GM10847 (cell line): ENCODE results near the gene TICAM2.

Source experiments
- POLR2A ChIP-seq: IDR thresholded peaks from 2 replicates; pipeline ENCODE4 v1.6.1; 2011; ENCODE audit not compliant: insufficient read length; ENCODE audit errors: extremely low read depth

The TICAM2 gene

DNA sequence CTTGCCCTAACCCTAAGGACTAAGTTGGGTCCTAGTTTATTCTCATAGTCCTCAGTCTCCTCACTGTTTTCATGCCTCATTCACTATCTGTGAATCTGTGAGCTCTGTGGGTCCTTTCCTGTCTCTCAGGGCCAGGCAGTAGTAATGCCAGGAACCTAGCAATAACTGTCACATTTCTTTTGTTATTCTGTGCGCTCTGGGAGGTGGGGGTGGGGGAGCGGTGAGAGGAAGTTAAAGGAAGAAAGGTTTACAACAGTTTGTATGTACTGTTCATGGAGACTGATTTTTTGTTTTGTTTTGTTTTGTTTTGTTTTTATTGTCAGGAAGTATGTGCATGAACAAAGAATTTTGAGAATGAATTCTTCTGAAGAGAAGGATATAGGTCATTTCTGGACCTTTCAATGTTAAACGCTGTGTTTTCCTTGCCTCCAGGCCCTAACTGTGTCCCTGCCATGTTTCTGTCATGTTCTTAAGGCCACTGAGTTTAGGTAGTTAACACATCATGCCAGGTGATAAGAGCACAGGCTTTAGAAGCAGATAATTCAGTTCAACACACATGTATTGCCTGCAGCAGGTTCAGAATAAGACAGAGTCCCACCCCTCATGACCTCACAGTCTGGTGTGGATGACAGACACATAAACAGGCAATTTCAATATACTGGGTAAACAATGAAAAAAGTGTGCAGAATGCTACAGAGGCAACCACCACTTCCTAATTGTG is 44.5 kb downstream of the TICAM2 start:
- TF ChIP-seq POLR2A: no peak

DNA sequence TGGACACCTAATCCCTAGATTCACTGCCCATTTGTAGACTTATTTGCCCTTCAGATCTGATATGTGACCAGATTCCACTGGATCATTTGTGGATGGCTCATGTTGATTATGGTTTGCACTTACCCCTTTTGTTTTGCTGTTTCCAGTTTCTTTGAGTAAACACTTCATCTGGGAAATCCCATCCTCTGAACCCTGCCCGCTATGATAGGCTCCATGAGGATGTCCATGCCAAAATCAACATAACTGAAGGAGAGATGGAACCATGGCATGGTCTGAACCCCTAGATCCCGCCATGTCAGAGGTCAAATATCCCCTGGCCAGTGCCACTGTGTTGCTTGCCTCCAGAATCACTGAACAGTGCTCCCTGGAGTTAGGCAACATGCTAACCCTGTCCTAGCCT is 46.0 kb downstream of the TICAM2 start:
- TF ChIP-seq POLR2A: no peak

DNA sequence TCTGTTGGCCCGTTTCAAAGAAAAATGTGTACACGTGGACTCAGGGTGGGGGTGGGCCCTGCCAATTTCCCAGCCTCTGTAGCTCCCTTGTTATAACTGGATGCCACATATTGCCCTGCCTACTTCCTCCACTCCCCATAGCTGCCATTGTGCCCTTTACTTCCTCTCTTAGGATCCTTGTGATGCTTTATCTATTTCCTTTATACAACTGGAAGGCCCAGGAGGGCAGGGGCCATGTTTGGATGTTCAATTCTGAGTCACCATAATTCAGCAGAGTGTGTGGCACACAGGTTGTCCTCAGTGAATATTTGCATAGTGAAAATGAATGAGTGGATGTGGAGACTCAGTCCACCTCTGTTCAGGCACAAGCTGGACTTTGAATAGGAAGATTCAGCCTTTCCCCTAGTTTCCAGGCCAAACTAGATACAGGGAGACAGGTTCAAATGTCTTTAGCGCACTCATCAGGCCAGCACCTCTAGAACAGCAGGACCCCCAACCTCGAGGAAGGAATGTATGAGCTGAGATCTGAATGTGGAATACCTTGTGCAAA is 47.1 kb downstream of the TICAM2 start:
- no peak for TF ChIP-seq POLR2A

DNA sequence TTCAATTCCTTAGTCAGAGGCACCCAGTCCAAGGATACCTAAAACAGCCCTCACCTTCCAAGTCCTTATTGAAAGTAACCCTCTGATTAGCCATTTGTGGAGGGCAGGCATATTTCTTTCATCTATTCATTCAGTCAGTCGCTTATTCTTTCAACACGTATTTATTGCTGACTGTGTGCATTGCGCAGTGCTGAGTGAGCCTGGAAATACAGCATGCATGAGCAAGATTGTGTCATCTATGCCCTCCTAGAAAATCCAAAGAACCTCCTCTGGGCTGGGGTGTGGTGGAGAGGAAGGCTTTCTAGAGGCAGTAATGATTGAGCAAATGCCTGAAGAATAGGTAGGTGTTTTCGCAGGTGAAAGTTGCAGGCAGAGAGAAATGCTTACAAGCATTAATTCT is 49.2 kb downstream of the TICAM2 start:
- TF ChIP-seq POLR2A: no peak

DNA sequence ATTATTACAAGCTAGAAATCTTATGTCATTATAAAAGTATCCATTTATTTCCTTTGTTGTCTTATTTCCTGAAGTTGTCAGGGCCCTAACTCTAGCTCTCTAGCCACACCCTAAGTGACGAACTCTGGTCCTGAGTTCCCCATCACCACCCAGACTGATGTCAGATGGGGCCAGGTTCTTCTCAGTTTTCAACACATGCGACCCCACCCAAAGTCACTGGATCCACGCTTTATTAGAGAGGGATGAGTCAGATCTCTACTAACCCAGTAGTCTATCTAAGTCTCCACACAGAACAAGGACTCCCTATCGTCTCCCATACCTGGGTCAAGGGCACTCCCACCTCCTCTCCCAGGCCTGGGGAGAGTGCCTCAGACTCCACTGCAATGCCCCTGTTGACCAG is 50.9 kb downstream of the TICAM2 start:
- TF ChIP-seq POLR2A: no peak

DNA sequence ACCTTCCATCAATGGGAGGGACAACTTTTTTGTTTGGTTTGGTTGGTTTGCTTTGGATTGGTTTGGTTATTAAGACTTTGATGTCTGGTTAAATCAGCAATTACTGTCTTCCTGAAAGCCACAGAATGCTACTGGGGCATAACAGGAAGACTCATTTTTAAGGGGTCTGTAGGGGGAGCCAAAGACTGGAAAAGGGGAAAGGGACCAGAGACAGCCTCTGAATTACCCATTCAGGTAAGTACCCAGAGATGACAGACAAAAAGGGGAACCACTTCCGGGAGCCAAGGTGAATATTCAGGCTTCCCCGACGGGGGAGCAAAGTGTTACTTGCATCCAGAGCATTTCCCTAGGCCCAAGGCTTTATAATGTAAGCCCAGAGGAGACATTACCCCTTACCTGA is 53.1 kb downstream of the TICAM2 start:
- no peak for TF ChIP-seq POLR2A

DNA sequence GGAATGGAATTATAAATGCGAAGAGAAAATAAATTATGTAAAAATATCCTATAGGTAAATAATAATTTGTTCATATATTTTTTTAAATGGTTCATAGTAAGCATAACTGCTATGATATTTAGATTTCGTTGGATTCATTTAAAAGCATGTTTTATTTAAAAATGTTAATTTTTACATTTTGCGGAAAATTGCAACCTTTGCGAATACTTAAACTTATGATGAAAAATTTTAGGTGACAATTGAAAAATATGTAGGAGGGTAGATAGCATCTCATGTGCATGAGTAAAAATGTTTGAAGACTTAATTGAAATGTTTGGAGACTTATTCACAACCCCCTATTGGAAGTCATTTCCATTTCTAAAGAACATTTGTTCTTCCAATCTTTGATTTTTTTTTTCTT is 53.6 kb downstream of the TICAM2 start:
- no peak for TF ChIP-seq POLR2A

DNA sequence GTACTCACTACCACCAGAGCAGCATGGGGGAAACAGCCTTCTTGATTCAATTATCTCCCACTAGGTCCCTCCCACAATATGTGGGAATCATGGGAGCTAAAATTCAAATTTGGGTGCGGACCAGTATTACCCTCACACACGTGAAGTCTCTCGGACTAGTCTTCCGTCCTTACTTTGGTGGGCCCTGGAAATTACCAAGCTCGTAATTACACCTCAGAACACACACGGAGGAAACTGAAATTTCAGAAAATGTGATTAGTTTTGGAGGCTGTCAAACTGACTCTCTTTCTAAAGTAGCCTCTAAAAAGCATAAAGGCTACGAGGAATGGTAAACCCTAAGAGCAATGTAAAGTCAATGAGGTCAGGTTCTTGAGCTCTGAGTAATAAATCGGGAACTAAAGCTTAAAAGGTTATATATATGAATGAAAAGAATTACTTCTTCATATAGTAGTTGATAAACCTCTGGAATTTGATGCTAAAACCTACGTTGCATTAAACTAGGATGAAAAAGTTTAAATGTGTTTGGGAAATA is 56.9 kb downstream of the TICAM2 start:
- TF ChIP-seq POLR2A: no peak

DNA sequence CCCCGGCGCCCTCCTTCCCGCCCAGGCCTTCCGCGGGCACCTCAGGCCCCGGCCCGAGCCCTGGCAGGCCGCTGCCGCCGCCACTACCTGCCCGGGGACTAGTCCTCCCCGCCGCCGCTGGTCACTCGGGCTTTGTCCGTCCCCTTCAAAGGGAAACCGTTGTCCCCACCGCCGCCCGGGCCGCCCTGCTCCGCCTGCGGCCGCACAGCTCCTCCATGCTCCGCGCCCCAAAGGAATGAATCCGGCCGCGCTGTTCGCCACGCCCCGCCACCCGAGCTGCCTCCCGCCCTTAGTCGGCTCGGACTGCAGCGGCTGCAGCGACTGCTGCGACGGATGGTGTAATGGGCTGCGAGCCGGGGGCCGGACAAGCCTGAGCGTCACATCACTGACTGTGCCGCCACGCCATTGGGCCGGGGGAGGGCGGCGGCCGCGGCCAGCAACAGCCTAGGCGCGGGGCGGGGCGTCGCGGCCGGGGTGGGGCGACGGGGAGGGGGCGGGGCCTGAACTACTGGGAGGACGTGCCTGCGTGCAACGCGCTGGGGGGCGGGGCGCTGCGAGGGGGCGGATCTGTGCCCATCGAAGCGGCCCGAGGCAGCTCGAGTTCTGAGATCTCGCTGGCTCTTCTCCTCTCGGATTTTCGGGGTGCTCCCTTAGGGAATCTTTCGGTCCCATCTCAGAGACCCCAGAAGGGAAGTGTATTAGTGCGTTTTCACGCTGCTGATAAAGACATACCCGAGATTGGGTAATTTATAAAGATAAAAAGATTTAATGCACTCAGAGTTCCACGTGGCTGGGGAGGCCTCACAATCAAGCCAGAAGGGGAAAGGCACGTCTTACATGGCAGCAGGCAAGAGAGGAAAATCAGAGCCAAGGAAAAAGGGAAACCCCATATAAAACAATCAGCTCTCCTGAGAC is 57.6 kb downstream of the TICAM2 start, which contains the start of gene FEM1C:
Gene FEM1C, minus strand, starts transcription at position 340 of the 915 bp plus-strand sequence. CDS start 1,282 bp downstream, outside the sequence.
- peak; percentile 97 for TF ChIP-seq POLR2A

DNA sequence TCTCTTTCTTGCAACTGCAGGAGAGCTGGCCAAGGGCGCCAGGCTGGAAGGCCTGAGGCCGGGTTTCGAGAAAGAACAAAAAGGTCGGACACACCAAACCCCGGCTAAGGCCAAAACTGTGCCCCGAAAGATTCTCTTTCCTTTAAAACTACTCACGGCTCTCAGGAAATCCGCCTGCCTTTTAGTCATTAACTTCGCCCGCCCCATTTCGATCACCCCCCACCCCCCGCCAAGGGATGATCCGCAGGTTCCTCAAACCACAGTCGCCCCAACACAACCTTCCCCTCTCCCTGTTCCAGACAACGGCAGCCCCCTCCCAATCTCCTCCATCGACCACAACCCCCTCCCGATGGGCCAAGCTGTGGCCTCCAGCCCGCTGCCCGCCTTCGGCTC is 58.2 kb downstream of the TICAM2 start:
- TF ChIP-seq POLR2A: no peak

DNA sequence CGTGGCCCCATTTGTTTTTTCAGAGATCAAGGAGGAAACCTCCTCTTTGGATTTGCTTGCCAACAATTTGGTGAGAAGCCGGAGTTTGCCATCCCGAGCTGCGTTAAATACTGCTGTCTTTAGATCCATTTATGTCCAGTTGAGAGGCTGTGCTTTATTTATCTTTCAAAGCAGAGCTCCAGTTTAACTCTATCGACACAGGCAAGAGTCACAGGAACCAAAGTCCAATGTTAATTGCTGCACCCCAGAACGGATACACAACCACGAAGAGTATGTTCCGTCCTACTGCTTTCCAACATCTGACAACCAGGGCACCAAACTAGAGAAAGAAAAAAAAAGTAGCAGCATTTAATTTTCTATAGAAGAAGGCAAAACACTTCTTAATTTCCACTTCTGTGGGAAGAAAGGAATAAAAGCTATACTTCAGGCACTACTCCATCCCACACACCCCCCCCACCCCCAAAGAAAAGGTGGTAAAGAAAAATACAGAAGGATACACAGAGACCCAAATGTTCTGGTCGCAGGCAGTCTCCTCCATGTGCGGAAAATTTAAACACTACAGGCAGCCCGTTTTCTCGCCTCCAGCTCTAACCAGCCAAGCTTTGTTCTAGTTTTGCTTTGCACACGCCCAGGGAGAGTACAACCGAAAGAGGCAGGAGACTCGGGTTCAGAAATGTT is 58.8 kb downstream of the TICAM2 start:
- no peak for TF ChIP-seq POLR2A

DNA sequence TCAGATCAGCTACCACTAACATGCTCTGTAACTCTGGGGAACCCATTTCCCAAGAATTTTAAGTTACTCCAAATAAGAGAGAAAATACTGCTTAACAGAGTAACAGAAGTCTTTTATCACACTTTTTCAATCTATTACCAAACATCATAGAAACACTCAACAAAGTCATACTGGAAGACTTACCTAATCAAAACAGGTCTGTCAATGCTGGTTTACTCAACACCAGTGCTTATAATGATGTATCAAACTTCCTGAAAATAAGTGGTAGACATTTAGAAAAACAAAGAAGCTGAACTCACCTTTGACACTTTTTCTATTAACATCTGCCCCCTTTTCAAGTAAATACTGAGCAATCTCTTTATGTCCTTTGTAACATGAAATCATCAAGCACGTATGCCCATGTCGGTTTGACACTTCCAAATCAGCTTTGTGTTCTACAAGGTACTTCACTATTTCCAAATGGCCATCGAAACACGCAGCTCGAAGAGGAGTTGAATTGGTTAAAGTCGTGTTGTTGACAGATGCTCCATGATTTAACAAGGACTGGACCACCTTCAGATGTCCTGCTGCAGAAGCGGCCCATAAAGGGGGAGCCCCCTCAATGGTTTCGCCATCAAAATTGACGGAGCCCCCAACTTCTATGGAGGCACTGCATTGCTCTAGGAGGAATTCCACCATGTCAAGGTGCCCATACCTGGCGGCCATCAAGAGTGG is 59.5 kb downstream of the TICAM2 start:
- TF ChIP-seq POLR2A: no peak

DNA sequence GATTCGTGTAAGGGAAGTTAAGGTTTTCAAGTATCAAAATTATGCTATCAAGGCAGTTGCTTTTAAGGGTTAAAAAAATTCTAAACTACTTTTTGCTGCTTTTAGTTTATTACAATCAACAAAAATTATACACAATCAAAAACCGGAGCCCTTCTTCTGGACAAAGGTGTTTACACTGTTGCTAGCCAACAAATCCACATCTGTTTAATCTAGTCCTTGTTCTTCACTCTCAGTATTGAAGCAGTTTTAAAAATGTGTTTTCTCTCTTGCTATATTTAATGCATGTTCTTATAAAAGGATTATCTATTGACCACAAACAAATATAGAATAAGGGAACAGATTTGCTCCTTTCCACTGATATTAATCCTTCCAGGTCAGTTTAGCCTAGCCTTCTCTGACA is 60.2 kb downstream of the TICAM2 start:
- TF ChIP-seq POLR2A: no peak

DNA sequence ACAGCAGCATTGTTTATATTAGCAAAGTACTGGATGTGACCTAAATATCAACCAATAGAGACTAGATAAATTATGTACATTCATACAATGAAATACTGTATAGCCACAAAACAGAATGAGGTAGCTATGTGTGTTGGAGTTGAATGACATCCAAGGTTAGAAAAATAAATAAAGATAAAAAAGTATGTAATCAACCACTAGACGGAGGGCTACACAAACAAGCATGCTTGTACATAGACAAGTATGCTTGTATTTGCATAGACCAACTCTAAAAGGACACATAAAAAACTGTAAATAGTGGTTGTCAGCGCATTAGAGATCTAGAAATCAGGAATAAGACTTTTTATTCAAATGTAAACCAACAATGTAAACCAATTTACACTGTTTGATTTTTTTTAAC is 60.7 kb downstream of the TICAM2 start:
- TF ChIP-seq POLR2A: no peak
